Osteocyte (in vitro differentiated cells): ENCODE measurements around the gene ACP6. TPM values are rescaled to one million over a fixed set of nuclear protein-coding genes. Genes with fewer than 3 reads are reported as not detected.
A peak's percentile ranks its signal among the peaks of the same experiment; 100 is the strongest.

ENCODE experiments used
- DNase-seq: peaks from one replicate; pipeline ENCODE4 v3.0.0; 2021; ENCODE audit warnings: mixed read lengths; ENCODE audit not compliant: unreplicated experiment; ENCODE audit errors: extremely low spot score
- H3K27ac Mint-ChIP-seq: one replicate; pipeline ENCODE4 v1.8.0; 2021; ENCODE audit warnings: mild to moderate bottlenecking, mixed read lengths; ENCODE audit not compliant: unreplicated experiment
- H3K27me3 Mint-ChIP-seq: one replicate; pipeline ENCODE4 v1.8.0; 2021; ENCODE audit warnings: mixed read lengths; ENCODE audit not compliant: unreplicated experiment
- H3K36me3 Mint-ChIP-seq: one replicate; pipeline ENCODE4 v1.8.0; 2021; ENCODE audit warnings: mixed read lengths; ENCODE audit not compliant: unreplicated experiment
- H3K4me1 Mint-ChIP-seq: one replicate; pipeline ENCODE4 v1.8.0; 2021; ENCODE audit warnings: mixed read lengths; ENCODE audit not compliant: unreplicated experiment
- H3K4me3 Mint-ChIP-seq: one replicate; pipeline ENCODE4 v1.8.0; 2021; ENCODE audit warnings: mild to moderate bottlenecking, moderate library complexity, mixed read lengths; ENCODE audit not compliant: unreplicated experiment
- H3K9me3 Mint-ChIP-seq: one replicate; pipeline ENCODE4 v1.8.0; 2021; ENCODE audit warnings: mixed read lengths; ENCODE audit not compliant: unreplicated experiment
- total RNA-seq: library from RNA; stranded (reverse); gene quantifications from 2 replicates; pipeline ENCODE4 v1.2.1, GENCODE V29; 2021
- TF ChIP-seq, protein P1 (sequence below): fragments of 200-600 bp; sonication (generic); IDR thresholded peaks from 2 replicates; pipeline ENCODE4 v1.5.0; 2021; ENCODE audit warnings: antibody characterized with exemption, mild to moderate bottlenecking, moderate library complexity

The ACP6 gene
- total RNA-seq, 1 donor from 2014 or later: 12.6 TPM

GRCh38 chr1:147626739-147627138 lies 43.6 kb downstream of the ACP6 start:
- Mint-ChIP-seq H3K27ac (no peak overlapping the region), H3K36me3 (peaks cover 15% of the 10 kb centered on the region), H3K4me1 (peaks cover 34% of the 10 kb centered on the region), H3K4me3 (no peak overlapping the region), H3K27me3 (no peaks in the 10 kb centered on the region), H3K9me3 (no peaks in the 10 kb centered on the region)
- TF ChIP-seq, protein P1, sequence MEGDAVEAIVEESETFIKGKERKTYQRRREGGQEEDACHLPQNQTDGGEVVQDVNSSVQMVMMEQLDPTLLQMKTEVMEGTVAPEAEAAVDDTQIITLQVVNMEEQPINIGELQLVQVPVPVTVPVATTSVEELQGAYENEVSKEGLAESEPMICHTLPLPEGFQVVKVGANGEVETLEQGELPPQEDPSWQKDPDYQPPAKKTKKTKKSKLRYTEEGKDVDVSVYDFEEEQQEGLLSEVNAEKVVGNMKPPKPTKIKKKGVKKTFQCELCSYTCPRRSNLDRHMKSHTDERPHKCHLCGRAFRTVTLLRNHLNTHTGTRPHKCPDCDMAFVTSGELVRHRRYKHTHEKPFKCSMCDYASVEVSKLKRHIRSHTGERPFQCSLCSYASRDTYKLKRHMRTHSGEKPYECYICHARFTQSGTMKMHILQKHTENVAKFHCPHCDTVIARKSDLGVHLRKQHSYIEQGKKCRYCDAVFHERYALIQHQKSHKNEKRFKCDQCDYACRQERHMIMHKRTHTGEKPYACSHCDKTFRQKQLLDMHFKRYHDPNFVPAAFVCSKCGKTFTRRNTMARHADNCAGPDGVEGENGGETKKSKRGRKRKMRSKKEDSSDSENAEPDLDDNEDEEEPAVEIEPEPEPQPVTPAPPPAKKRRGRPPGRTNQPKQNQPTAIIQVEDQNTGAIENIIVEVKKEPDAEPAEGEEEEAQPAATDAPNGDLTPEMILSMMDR: no peak
- no peak for DNase-seq

DNA sequence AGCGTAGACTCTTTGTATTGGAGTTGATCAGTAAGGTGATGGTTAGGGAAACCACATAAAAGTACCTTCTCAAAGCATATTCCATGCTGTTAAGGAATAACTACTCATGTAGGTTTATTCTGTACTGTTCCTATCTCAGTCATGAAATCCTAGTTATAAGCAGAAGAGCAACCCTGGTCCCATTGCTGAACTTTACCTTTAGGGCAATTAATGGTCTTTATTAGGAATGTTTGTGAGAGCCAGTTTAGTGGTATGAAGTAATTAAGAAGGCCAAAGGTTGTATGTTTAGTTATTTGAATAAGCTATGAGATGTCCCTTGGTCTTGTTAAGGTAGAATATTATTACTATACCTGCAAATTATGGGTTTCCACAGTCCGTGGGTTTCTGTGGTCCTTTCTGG lies 44.0 kb downstream of the ACP6 start:
- peaks cover 34% of the 10 kb centered on the region for H3K4me1 Mint-ChIP-seq
- H3K9me3 Mint-ChIP-seq: no peaks in the 10 kb centered on the region
- peaks cover 19% of the 10 kb centered on the region for H3K36me3 Mint-ChIP-seq
- no peaks in the 10 kb centered on the region for H3K27me3 Mint-ChIP-seq
- H3K4me3 Mint-ChIP-seq: no peak overlapping the region
- H3K27ac Mint-ChIP-seq: no peak overlapping the region
- DNase-seq: no peak
- TF ChIP-seq, protein P1: no peak

- Mint-ChIP-seq H3K27me3 (no peaks in the 10 kb centered on the region), H3K4me1 (peaks cover 33% of the 10 kb centered on the region), H3K4me3 (peak overlapping the region; percentile 34), H3K27ac (peak overlapping the region; percentile 58), H3K9me3 (no peaks in the 10 kb centered on the region), H3K36me3 (peaks cover 25% of the 10 kb centered on the region)
- TF ChIP-seq, protein P1: peak; percentile 51
- DNase-seq: no peak
Observed at GRCh38 chr1:147625362-147625995, 44.8 kb downstream of the ACP6 start.

GRCh38 chr1:147624529-147624928 lies 45.8 kb downstream of the ACP6 start:
- no peak overlapping the region for H3K4me3 Mint-ChIP-seq
- H3K27me3 Mint-ChIP-seq: no peaks in the 10 kb centered on the region
- H3K9me3 Mint-ChIP-seq: no peaks in the 10 kb centered on the region
- H3K27ac Mint-ChIP-seq: no peak overlapping the region
- peaks cover 24% of the 10 kb centered on the region for H3K4me1 Mint-ChIP-seq
- no peak for DNase-seq
- TF ChIP-seq, protein P1: no peak
- peaks cover 32% of the 10 kb centered on the region for H3K36me3 Mint-ChIP-seq

DNA sequence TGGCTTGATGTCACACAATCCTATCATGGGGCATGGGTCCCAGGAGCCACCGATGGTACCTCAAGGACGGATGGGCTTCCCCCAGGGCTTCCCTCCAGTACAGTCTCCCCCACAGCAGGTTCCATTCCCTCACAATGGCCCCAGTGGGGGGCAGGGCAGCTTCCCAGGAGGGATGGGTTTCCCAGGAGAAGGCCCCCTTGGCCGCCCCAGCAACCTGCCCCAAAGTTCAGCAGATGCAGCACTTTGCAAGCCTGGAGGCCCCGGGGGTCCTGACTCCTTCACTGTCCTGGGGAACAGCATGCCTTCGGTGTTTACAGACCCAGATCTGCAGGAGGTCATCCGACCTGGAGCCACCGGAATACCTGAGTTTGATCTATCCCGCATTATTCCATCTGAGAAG lies 46.3 kb downstream of the ACP6 start:
- Mint-ChIP-seq H3K9me3 (no peaks in the 10 kb centered on the region), H3K36me3 (peaks cover 37% of the 10 kb centered on the region), H3K27me3 (no peaks in the 10 kb centered on the region), H3K4me1 (peaks cover 19% of the 10 kb centered on the region), H3K4me3 (no peak overlapping the region), H3K27ac (no peak overlapping the region)
- no peak for DNase-seq
- TF ChIP-seq, protein P1: no peak
